ENCODE results near the gene SYNPR.
"Not testable (repeated sequence)": the region's sequence is repeated elsewhere in the genome, so short reads cannot be mapped to it uniquely, and the experiment has no call there.

SYNPR gene

GRCh38 chr3:63278171-63279004 is at the start of gene SYNPR:
SYNPR (plus strand) TSS chr3:63278308.
- Histone ChIP-seq H3K27me3 (ENCODE audit: low read depth) (peaks cover 40% of the 10 kb centered on the region), H3K4me3 (no peak within 1 kb of the TSS), H3K36me3 (replicated peaks) (no peaks in the 10 kb centered on the region), H3K4me1 (no peaks in the 10 kb centered on the region), H3K9me3 (no peaks in the 10 kb centered on the region)
- DNase-seq (ENCODE audit: low spot score in 2 of 2), result no peak
- in situ Hi-C loops (cut with MboI; ENCODE audit: low sequenced_read_pairs), result no loop called here

- in situ Hi-C loops (cut with MboI; ENCODE audit: low sequenced_read_pairs), result no loop called here
Measured at GRCh38 chr3:63228677-63229076, 49.4 kb upstream of the SYNPR start.

GRCh38 chr3:63230146-63230545 is 48.0 kb upstream of the SYNPR start:
- in situ Hi-C loops (cut with MboI; ENCODE audit: low sequenced_read_pairs), result no loop called here

More at GRCh38 chr3:63228677-63229076, 49.4 kb upstream of the SYNPR start:
- DNase-seq (ENCODE audit: low spot score in 2 of 2), result peak; percentile 32 to 42
- no peaks in the 10 kb centered on the region for H3K36me3 ChIP-seq (replicated peaks)
- H3K9me3 ChIP-seq, result no peaks in the 10 kb centered on the region
- no peaks in the 10 kb centered on the region for H3K4me1 ChIP-seq
- peaks cover 4% of the 10 kb centered on the region; the same call in 1 of the 2 replicates for H3K27me3 ChIP-seq (ENCODE audit: low read depth)
- H3K4me3 ChIP-seq, result no peak overlapping the region

GRCh38 chr3:63231643-63232042 is 46.5 kb upstream of the SYNPR start:
- no peak for DNase-seq (ENCODE audit: low spot score in 2 of 2)
- Histone ChIP-seq H3K27me3 (ENCODE audit: low read depth) (0 out of 2 replicates have a peak, but pooled peaks cover 4% of the 10 kb centered on the region), H3K4me1 (no peaks in the 10 kb centered on the region), H3K36me3 (replicated peaks) (no peaks in the 10 kb centered on the region), H3K4me3 (no peak overlapping the region), H3K9me3 (no peaks in the 10 kb centered on the region)
- in situ Hi-C loops (cut with MboI; ENCODE audit: low sequenced_read_pairs), result no loop called here

More at GRCh38 chr3:63230146-63230545, 48.0 kb upstream of the SYNPR start:
- Histone ChIP-seq H3K36me3 (replicated peaks) (no peaks in the 10 kb centered on the region), H3K9me3 (no peaks in the 10 kb centered on the region), H3K4me3 (no peak overlapping the region), H3K4me1 (no peaks in the 10 kb centered on the region), H3K27me3 (ENCODE audit: low read depth) (peaks cover 4% of the 10 kb centered on the region; the same call in 1 of the 2 replicates)
- no peak for DNase-seq (ENCODE audit: low spot score in 2 of 2)

- no peaks in the 10 kb centered on the region for H3K4me1 ChIP-seq
- no peak overlapping the region for H3K4me3 ChIP-seq
- DNase-seq (ENCODE audit: low spot score in 2 of 2), result no peak
- 0 out of 2 replicates have a peak, but pooled peaks cover 4% of the 10 kb centered on the region for H3K27me3 ChIP-seq (ENCODE audit: low read depth)
- H3K9me3 ChIP-seq, result no peaks in the 10 kb centered on the region
- H3K36me3 ChIP-seq (replicated peaks), result no peaks in the 10 kb centered on the region
- in situ Hi-C loops (cut with MboI; ENCODE audit: low sequenced_read_pairs), result no loop called here
Measured at GRCh38 chr3:63232764-63233396, 45.2 kb upstream of the SYNPR start.

GRCh38 chr3:63240381-63240902 is 37.7 kb upstream of the SYNPR start:
- Histone ChIP-seq H3K4me1 (no peaks in the 10 kb centered on the region), H3K36me3 (replicated peaks) (no peaks in the 10 kb centered on the region), H3K9me3 (no peaks in the 10 kb centered on the region), H3K27me3 (ENCODE audit: low read depth) (0 out of 2 replicates have a peak, but pooled peaks cover 3% of the 10 kb centered on the region), H3K4me3 (no peak overlapping the region)
- in situ Hi-C loops (cut with MboI; ENCODE audit: low sequenced_read_pairs), result no loop called here
- DNase-seq (ENCODE audit: low spot score in 2 of 2), result no peak

- in situ Hi-C loops (cut with MboI; ENCODE audit: low sequenced_read_pairs), result no loop called here
- Histone ChIP-seq H3K27me3 (ENCODE audit: low read depth) (0 out of 2 replicates have a peak, but pooled peaks cover 6% of the 10 kb centered on the region), H3K9me3 (no peaks in the 10 kb centered on the region), H3K36me3 (replicated peaks) (no peaks in the 10 kb centered on the region), H3K4me3 (no peak overlapping the region), H3K4me1 (no peaks in the 10 kb centered on the region)
- DNase-seq (ENCODE audit: low spot score in 2 of 2), result no peak
Measured at GRCh38 chr3:63242124-63242523, 36.0 kb upstream of the SYNPR start.

- in situ Hi-C loops (cut with MboI; ENCODE audit: low sequenced_read_pairs), result no loop called here
- H3K4me3 ChIP-seq, result no peak overlapping the region
- DNase-seq (ENCODE audit: low spot score in 2 of 2), result no peak
Measured at GRCh38 chr3:63244486-63244885, 33.6 kb upstream of the SYNPR start.

GRCh38 chr3:63245726-63246241 is 32.3 kb upstream of the SYNPR start:
- Histone ChIP-seq H3K4me3 (no peak overlapping the region), H3K36me3 (replicated peaks) (no peaks in the 10 kb centered on the region), H3K27me3 (ENCODE audit: low read depth) (0 out of 2 replicates have a peak, but pooled peaks cover 3% of the 10 kb centered on the region), H3K4me1 (no peaks in the 10 kb centered on the region), H3K9me3 (no peaks in the 10 kb centered on the region)
- no peak for DNase-seq (ENCODE audit: low spot score in 2 of 2)
- in situ Hi-C loops (cut with MboI; ENCODE audit: low sequenced_read_pairs), result no loop called here

More at GRCh38 chr3:63244486-63244885, 33.6 kb upstream of the SYNPR start:
- H3K27me3 ChIP-seq (ENCODE audit: low read depth), result 0 out of 2 replicates have a peak, but pooled peaks cover 3% of the 10 kb centered on the region
- no peaks in the 10 kb centered on the region for H3K9me3 ChIP-seq
- no peaks in the 10 kb centered on the region for H3K36me3 ChIP-seq (replicated peaks)
- no peaks in the 10 kb centered on the region for H3K4me1 ChIP-seq

GRCh38 chr3:63248015-63248414 is 30.1 kb upstream of the SYNPR start:
- no peaks in the 10 kb centered on the region for H3K36me3 ChIP-seq (replicated peaks)
- H3K27me3 ChIP-seq (ENCODE audit: low read depth), result 0 out of 2 replicates have a peak, but pooled peaks cover 3% of the 10 kb centered on the region
- H3K4me3 ChIP-seq, result no peak overlapping the region
- no peaks in the 10 kb centered on the region for H3K4me1 ChIP-seq
- DNase-seq (ENCODE audit: low spot score in 2 of 2), result no peak
- in situ Hi-C loops (cut with MboI; ENCODE audit: low sequenced_read_pairs), result no loop called here
- no peaks in the 10 kb centered on the region for H3K9me3 ChIP-seq

- in situ Hi-C loops (cut with MboI; ENCODE audit: low sequenced_read_pairs), result no loop called here
- DNase-seq (ENCODE audit: low spot score in 2 of 2), result no peak
- Histone ChIP-seq H3K9me3 (no peaks in the 10 kb centered on the region), H3K4me3 (no peak overlapping the region), H3K27me3 (ENCODE audit: low read depth) (no peaks in the 10 kb centered on the region), H3K36me3 (replicated peaks) (no peaks in the 10 kb centered on the region), H3K4me1 (no peaks in the 10 kb centered on the region)
Measured at GRCh38 chr3:63251499-63251898, 26.6 kb upstream of the SYNPR start.

GRCh38 chr3:63255819-63256218 is 22.3 kb upstream of the SYNPR start:
- H3K4me3 ChIP-seq; H3K27me3 ChIP-seq (ENCODE audit: low read depth); H3K4me1 ChIP-seq; H3K36me3 ChIP-seq (replicated peaks); H3K9me3 ChIP-seq; in situ Hi-C loops (cut with MboI; ENCODE audit: low sequenced_read_pairs): not testable (repeated sequence)
- peak in 1 of 2 experiments; percentile 8 for DNase-seq (ENCODE audit: low spot score in 2 of 2)

GRCh38 chr3:63264716-63265115 is 13.4 kb upstream of the SYNPR start:
- no peak for DNase-seq (ENCODE audit: low spot score in 2 of 2)
- no peaks in the 10 kb centered on the region for H3K4me1 ChIP-seq
- in situ Hi-C loops (cut with MboI; ENCODE audit: low sequenced_read_pairs), result no loop called here
- H3K36me3 ChIP-seq (replicated peaks), result no peaks in the 10 kb centered on the region
- H3K9me3 ChIP-seq, result no peaks in the 10 kb centered on the region
- H3K4me3 ChIP-seq, result no peak overlapping the region
- no peaks in the 10 kb centered on the region for H3K27me3 ChIP-seq (ENCODE audit: low read depth)

- Histone ChIP-seq H3K4me1 (no peaks in the 10 kb centered on the region), H3K4me3 (no peak overlapping the region), H3K36me3 (replicated peaks) (no peaks in the 10 kb centered on the region), H3K27me3 (ENCODE audit: low read depth) (peaks cover 22% of the 10 kb centered on the region), H3K9me3 (no peaks in the 10 kb centered on the region)
- DNase-seq (ENCODE audit: low spot score in 2 of 2), result no peak
- in situ Hi-C loops (cut with MboI; ENCODE audit: low sequenced_read_pairs), result no loop called here
Measured at GRCh38 chr3:63274359-63274758, 3.7 kb upstream of the SYNPR start.
